ENCODE measurements around the gene UBR2.

DNA sequence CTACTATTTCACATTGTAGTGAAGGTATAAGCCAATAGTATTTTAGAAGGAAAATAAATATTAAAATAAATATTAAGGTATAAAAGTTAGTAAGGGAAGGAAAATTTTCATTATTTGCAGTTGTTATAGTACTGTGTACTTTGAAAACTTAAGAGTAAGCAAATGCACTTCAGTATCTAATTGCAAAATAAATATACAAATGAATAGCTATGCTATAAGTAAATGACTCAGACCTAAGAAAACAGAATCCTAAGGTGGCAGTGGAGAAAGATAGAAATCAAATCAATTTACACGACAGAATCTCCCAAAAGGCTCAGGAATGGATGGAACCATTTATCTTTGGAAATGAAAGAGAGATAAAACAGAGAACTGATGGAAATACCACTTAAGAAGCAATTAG, 24.7 kb upstream of the UBR2 start:
- TF ChIP-seq, protein P1, sequence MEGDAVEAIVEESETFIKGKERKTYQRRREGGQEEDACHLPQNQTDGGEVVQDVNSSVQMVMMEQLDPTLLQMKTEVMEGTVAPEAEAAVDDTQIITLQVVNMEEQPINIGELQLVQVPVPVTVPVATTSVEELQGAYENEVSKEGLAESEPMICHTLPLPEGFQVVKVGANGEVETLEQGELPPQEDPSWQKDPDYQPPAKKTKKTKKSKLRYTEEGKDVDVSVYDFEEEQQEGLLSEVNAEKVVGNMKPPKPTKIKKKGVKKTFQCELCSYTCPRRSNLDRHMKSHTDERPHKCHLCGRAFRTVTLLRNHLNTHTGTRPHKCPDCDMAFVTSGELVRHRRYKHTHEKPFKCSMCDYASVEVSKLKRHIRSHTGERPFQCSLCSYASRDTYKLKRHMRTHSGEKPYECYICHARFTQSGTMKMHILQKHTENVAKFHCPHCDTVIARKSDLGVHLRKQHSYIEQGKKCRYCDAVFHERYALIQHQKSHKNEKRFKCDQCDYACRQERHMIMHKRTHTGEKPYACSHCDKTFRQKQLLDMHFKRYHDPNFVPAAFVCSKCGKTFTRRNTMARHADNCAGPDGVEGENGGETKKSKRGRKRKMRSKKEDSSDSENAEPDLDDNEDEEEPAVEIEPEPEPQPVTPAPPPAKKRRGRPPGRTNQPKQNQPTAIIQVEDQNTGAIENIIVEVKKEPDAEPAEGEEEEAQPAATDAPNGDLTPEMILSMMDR (IDR thresholded peaks at IDR 0.05; ENCODE audit: extremely low read depth in 1 of 2, insufficient read depth in 1 of 2, low read depth in 1 of 2, low read length in 2 of 2): no peak
- no peak for TF ChIP-seq JUN (IDR thresholded peaks at IDR 0.05; ENCODE audit: borderline replicate concordance, insufficient read depth, insufficient read length, low read depth)
- no peak for TF ChIP-seq MAX (IDR thresholded peaks at IDR 0.05; ENCODE audit: insufficient read depth, insufficient read length)

Measured in endothelial cell of umbilical vein (primary cell).